Effector memory CD8-positive, alpha-beta T cell (primary cell): ENCODE measurements around the gene PDZD2.
A peak's percentile ranks its signal among the peaks of the same experiment; 100 is the strongest.

Experiments used
- ATAC-seq: fragments of 150-1000 bp; cut with Tn5 transposase; replicated peaks from 2 replicates; pipeline ENCODE4 v1.10.0; 2021; ENCODE audit warnings: mild to moderate bottlenecking, moderate library complexity
- DNase-seq, 3 experiments: peaks; one replicate each; pipeline ENCODE4 v3.0.0; 2021
- H3K27ac Mint-ChIP-seq, 2 donors: one replicate each; pipeline ENCODE4 v1.8.0; 2022; ENCODE audit warnings: mild to moderate bottlenecking in 2 of 2, mixed read lengths in 2 of 2, moderate library complexity in 2 of 2
- H3K27me3 Mint-ChIP-seq, 2 donors: one replicate each; pipeline ENCODE4 v1.8.0; 2022; ENCODE audit warnings: mixed read lengths in 2 of 2
- H3K36me3 Mint-ChIP-seq: one replicate; pipeline ENCODE4 v1.8.0; 2022; ENCODE audit warnings: mild to moderate bottlenecking, moderate library complexity, mixed read lengths; ENCODE audit not compliant: insufficient read depth
- H3K4me1 Mint-ChIP-seq, 2 donors: one replicate each; pipeline ENCODE4 v1.8.0; 2022; ENCODE audit warnings: low read depth in 2 of 2, mixed read lengths in 2 of 2
- H3K4me3 Mint-ChIP-seq, 2 donors: one replicate each; pipeline ENCODE4 v1.8.0; 2022; ENCODE audit warnings: mild to moderate bottlenecking in 2 of 2, mixed read lengths in 2 of 2, moderate library complexity in 2 of 2
- H3K9me3 Mint-ChIP-seq, 2 donors: one replicate each; pipeline ENCODE4 v1.8.0; 2022; ENCODE audit warnings: mixed read lengths in 2 of 2

Gene PDZD2

DNA sequence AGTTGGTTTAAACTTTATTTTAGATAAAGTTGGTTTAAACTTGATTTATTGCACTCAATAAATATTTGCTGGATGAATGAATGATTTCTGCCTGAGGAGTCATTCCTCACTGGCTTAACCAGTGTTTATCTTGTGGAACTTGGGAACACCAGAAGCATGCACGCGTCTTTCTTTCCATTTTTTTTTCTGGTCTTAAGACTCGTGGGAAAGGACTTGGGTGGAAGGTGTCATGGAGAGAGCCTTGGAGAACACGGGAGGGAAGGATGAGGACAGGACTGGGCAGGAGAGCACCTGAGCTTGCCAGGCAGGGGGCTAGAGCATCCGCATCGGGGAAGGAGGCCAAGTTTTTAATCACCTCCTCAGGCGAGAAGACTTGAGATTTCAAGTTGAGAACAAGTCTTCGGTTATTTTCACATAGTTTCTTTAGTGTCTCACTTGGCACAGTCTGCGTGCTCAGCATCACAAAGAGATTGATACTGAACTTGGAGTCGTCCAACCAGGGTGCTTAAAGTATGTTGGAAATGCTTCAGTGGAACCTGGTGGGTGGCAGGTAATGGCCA, 144.2 kb downstream of the PDZD2 start:
- Mint-ChIP-seq H3K27me3 (peaks cover 0 to 16% of the 10 kb centered on the region in 2 donors), H3K36me3 (peaks cover 2% of the 10 kb centered on the region), H3K27ac (no peak overlapping the region), H3K4me3 (no peak overlapping the region), H3K4me1 (peaks cover 0 to 12% of the 10 kb centered on the region in 2 donors), H3K9me3 (no peaks in the 10 kb centered on the region)
- ATAC-seq (no peak), DNase-seq (no peak)

DNA sequence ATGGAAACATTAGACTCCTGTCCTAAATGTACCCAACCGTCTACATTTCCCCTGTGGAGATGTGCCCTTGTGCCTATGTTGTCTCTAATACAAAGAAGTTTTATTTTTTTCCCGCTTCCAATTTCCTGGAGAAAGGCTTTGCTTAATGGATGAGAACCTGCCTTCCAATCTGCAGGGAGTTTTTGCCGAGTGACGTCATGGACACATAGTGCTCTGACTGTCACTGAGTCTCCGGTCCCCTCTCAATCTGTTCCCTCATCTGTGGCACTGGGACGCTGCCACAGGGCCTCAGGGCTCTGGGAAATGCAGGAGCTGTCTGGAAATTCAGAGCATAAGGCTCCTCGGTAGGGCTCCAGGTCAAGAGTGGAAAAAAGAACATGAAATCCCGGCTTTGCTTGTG, 144.8 kb downstream of the PDZD2 start:
- Mint-ChIP-seq H3K27ac (no peak overlapping the region), H3K9me3 (no peaks in the 10 kb centered on the region), H3K27me3 (peaks cover 0 to 16% of the 10 kb centered on the region in 2 donors), H3K36me3 (peaks cover 2% of the 10 kb centered on the region), H3K4me1 (peaks cover 0 to 12% of the 10 kb centered on the region in 2 donors), H3K4me3 (no peak overlapping the region)
- ATAC-seq (no peak), DNase-seq (no peak)

DNA sequence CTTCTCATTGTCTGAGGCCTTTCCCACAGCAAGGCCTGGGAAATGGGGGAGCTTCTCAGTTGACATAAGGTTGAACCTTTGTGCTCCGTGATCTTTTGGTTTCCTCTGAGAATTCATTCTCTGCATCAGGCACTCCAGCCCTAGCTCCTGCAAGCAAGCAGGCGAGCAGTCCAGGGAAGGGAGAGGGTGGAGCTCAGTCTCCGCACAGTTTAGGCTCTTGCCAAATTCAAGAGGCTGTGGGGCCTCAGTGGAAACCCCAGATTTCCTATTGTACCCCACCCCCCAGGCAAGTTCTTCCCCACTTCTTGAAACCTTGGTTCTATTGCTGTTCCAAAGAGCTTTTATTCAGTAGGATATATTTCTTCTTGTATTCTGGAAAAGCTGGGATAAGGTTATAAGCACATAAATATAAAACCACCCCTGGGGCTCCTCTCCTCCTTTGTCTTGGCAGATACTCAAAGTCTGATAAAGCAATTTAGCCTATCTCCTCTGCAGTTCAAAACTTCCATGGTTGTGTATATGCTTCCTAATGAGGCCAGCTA, 147.2 kb downstream of the PDZD2 start:
- H3K4me1 Mint-ChIP-seq = peaks cover 0 to 4% of the 10 kb centered on the region in 2 donors
- H3K27me3 Mint-ChIP-seq = peaks cover 0 to 16% of the 10 kb centered on the region in 2 donors
- no peaks in the 10 kb centered on the region for H3K9me3 Mint-ChIP-seq

DNA sequence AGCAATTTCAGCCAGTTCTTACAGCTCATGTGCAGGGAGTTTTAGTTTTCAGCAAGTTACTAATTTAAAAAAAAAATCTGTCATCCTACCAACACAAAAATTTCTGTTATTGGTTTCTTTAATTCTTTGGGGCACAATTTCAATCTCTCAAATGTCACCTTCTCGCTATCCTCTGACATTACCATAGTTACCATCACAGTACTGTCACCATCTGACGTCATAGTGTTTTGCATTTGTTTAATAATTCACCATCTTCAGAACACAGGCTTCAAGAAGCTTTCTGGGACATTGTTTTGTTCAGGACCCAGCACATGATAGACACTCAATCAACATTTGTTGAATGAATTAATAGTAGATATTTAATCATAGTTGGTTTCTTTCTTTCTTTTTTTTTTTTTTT, 155.1 kb downstream of the PDZD2 start:
- H3K27me3 Mint-ChIP-seq = no peaks in the 10 kb centered on the region
- H3K4me1 Mint-ChIP-seq = no peaks in the 10 kb centered on the region
- H3K4me3 Mint-ChIP-seq = no peak overlapping the region
- H3K27ac Mint-ChIP-seq = no peak overlapping the region
- no peak for ATAC-seq
- DNase-seq = no peak
- no peaks in the 10 kb centered on the region for H3K9me3 Mint-ChIP-seq
- H3K36me3 Mint-ChIP-seq = no peaks in the 10 kb centered on the region

More for the DNA sequence above, 147.2 kb downstream of the PDZD2 start:
- DNase-seq (no peak), ATAC-seq (no peak)
- no peak overlapping the region for H3K27ac Mint-ChIP-seq
- peaks cover 2% of the 10 kb centered on the region for H3K36me3 Mint-ChIP-seq
- H3K4me3 Mint-ChIP-seq = no peak overlapping the region

DNA sequence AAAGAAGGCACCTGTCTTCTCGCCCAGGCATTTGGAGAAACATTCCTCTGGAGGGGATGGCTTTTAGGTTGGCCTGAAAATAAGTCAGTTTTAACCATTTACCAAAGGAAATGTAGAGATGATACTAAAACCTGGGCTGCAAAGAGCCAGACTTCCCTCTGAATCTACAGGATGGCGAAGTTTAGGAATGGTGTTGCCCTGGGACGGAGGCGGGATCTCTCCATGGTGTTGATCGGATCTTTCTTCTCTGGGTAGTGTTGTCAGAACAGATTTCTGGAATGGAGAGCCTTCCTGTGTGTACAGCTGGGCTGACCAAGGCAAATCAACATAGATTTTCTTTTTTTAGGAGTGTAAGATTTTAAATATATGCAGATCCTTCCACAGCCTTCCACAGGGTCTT, 159.2 kb downstream of the PDZD2 start:
- Mint-ChIP-seq H3K27me3 (peaks cover 23 to 28% of the 10 kb centered on the region in 2 donors), H3K9me3 (peaks cover 0 to 7% of the 10 kb centered on the region in 2 donors), H3K36me3 (no peaks in the 10 kb centered on the region), H3K4me3 (no peak overlapping the region), H3K4me1 (no peaks in the 10 kb centered on the region), H3K27ac (no peak overlapping the region)
- DNase-seq (no peak), ATAC-seq (no peak)

DNA sequence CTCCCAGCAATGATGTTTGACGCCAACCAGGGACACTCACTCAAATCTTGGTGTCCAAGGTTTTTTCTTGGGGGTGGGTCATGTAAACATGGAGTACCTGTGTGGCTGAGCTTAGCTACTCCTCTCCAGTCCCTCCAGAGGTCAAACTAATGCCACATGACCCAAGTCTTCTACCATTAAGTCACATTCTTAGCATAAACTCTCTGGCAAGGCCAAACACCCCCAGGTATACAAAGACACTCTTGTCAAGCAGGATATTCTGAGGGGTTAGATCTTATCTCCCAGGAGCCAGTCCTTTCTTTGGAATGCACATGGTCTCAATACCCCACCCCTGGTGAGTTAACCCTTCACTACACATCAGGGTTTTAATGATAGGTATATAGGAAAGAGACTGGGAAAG, 161.4 kb downstream of the PDZD2 start:
- Mint-ChIP-seq H3K9me3 (peaks cover 0 to 7% of the 10 kb centered on the region in 2 donors), H3K4me3 (no peak overlapping the region), H3K27ac (no peak overlapping the region), H3K27me3 (peaks cover 23 to 28% of the 10 kb centered on the region in 2 donors), H3K4me1 (no peaks in the 10 kb centered on the region), H3K36me3 (no peaks in the 10 kb centered on the region)
- DNase-seq = no peak
- no peak for ATAC-seq

DNA sequence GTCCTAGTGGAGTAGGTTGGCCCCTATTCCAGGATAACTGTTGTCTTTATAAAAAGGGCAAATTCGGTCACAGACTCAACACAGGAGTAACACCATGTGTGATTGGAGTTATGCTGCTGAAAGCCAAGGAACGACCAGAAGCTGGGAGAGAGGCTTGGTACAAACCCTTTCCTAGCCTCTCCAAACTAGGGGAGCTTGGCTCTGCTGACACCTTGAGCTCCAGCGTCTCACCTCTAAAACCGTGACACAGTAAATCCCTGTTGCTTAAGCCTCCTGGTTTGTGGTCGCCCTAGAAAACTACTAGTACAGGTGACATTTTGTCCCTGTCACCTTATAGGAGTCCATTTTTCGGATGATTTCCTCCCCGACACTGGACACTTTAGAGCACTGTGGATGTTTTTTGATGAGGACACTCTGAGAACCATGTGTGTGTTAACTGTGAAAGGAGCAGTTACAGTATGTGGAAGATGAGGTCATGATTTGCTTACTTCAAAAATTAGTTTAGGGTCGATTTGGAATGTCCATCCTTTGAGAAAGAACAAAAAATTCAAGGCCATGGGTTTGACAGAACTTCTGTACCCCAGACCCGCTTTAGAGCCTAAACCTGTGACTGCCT, 167.0 kb downstream of the PDZD2 start:
- Mint-ChIP-seq H3K36me3 (no peaks in the 10 kb centered on the region), H3K4me1 (no peaks in the 10 kb centered on the region), H3K27me3 (peaks cover 17 to 19% of the 10 kb centered on the region in 2 donors)

DNA sequence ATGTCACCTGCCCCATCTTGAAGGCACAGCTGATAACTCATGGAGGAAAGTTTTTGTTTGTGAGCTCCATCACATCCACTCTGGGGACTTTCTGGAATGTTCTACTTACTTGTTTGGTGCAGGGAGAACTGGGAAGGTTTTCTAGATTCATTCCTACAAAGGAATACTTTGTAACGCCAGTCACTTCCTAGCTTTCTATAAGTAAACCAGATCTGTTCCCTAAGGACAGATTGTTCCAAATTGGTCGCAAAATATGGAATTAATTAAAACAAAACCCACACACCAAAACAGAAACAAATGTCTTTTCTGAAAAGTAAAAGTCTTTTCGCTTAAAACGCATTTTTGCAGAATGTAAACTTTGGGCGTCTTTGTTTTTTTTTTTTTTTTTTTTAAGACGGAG, 167.6 kb downstream of the PDZD2 start:
- Mint-ChIP-seq H3K27me3 (peaks cover 10 to 20% of the 10 kb centered on the region in 2 donors), H3K36me3 (no peaks in the 10 kb centered on the region), H3K4me3 (no peak overlapping the region), H3K27ac (no peak overlapping the region), H3K4me1 (no peaks in the 10 kb centered on the region), H3K9me3 (peaks cover 0 to 7% of the 10 kb centered on the region in 2 donors)
- no peak for ATAC-seq
- no peak for DNase-seq

More for the DNA sequence above, 167.0 kb downstream of the PDZD2 start:
- Mint-ChIP-seq H3K4me3 (no peak overlapping the region), H3K27ac (no peak overlapping the region), H3K9me3 (peaks cover 0 to 7% of the 10 kb centered on the region in 2 donors)
- no peak for DNase-seq
- no peak for ATAC-seq

DNA sequence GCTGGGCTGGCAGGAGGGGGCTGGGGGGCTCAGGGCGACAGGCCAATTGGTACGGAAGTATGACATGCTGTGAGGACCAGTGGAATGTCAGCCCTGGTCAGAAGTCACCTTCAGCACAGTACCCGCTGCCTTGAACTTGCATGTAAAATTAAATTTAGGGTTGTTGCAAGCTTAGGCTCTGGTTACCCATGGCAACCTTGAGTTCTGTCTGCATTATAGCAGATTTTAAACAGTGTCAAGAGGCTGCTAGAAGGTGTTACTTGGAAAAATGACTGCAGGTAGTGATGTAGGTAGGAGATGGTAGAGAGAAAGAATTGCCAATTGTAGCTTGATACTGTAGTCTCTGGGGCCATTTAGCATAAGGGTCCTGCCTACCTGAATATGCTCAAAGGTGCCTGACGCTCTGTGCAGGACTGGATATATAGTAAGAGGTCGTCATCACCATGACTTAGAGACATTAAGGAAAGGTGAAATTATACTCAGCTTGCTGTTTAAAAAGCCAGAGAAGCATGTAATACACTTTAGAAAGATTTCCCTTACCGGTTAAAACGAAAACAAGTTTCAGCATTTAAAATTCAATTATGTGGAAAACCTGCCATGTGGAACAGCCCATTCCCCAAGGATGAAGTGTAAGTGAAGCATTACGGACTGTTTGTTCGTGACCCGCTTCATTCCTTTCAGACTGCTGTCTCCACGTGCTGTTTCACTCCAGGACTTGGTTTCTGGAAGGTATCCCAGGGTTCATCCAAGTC, 169.0 kb downstream of the PDZD2 start:
- H3K4me1 Mint-ChIP-seq = no peaks in the 10 kb centered on the region
- no peaks in the 10 kb centered on the region for H3K36me3 Mint-ChIP-seq
- ATAC-seq (no peak), DNase-seq (no peak)
- peaks cover 0 to 13% of the 10 kb centered on the region in 2 donors for H3K27me3 Mint-ChIP-seq
- H3K9me3 Mint-ChIP-seq = no peaks in the 10 kb centered on the region
- no peak overlapping the region for H3K4me3 Mint-ChIP-seq
- H3K27ac Mint-ChIP-seq = no peak overlapping the region

DNA sequence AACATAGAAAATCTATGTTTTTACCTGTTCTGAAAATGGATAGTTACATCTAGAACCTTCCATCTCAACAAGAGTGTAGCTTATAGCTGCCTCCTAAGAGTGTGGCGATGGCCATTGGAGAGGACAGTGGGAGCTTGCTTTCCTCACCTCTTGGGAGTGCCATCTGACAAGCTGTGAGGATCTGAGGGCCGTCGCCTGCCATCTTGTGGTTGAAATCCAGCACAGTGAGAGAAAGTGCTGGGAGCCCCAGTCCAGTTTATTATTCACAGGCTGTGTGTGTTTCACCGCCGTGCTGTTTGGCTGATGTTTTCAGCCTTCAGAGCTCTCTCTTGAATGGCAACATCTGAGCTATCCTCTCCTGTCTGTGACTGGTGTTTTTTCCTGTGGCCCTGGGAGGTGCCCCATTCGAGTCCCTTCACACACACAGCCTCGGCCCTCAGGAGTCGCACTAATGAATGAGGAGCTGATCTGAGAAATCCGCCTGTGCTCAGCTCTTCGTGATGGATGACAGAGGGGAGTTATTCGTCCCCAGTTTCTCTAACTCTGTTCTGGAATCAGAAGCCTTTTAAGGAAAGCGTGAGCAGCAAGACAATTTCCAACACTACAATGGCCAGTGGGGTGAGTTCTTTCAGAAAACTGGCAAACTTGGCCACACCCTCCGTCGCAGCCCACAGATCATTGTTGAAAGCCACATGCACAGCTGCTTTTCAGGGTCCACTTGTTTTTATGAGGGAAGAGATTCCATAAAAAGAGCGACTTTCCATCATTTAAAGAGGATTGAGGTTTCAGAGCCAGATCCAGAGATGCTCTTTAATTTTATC, 170.3 kb downstream of the PDZD2 start:
- H3K27ac Mint-ChIP-seq = no peak overlapping the region

DNA sequence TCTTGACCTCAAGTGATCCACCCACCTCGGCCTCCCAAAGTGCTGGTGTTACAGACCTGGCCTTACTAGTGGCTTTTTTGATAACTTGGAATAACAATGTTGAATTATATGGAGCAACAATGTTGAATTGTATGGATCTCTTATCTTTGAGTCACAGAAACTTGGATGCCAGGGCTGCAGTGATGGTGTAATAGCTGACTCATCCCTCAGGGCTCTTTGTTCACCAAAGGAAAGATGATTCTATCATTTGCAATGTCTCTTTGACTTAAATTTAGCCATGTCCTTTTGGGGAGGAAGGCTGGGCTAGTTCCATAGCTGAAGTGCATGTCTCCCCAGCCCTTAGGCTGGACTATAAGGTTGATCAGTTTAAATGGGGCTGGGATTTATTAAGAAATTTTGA, 172.3 kb downstream of the PDZD2 start:
- no peaks in the 10 kb centered on the region for H3K9me3 Mint-ChIP-seq
- no peak overlapping the region for H3K27ac Mint-ChIP-seq
- ATAC-seq = no peak
- no peaks in the 10 kb centered on the region for H3K36me3 Mint-ChIP-seq
- H3K4me1 Mint-ChIP-seq = no peaks in the 10 kb centered on the region
- no peak for DNase-seq
- no peak overlapping the region for H3K4me3 Mint-ChIP-seq
- H3K27me3 Mint-ChIP-seq = peaks cover 0 to 13% of the 10 kb centered on the region in 2 donors

More for the DNA sequence above, 170.3 kb downstream of the PDZD2 start:
- H3K27me3 Mint-ChIP-seq = peaks cover 0 to 13% of the 10 kb centered on the region in 2 donors
- no peaks in the 10 kb centered on the region for H3K4me1 Mint-ChIP-seq
- H3K4me3 Mint-ChIP-seq = no peak overlapping the region
- H3K9me3 Mint-ChIP-seq = no peaks in the 10 kb centered on the region
- ATAC-seq (peak; percentile 33), DNase-seq (peak in 2 of 3 experiments; percentile 1 to 7)
- H3K36me3 Mint-ChIP-seq = no peaks in the 10 kb centered on the region

DNA sequence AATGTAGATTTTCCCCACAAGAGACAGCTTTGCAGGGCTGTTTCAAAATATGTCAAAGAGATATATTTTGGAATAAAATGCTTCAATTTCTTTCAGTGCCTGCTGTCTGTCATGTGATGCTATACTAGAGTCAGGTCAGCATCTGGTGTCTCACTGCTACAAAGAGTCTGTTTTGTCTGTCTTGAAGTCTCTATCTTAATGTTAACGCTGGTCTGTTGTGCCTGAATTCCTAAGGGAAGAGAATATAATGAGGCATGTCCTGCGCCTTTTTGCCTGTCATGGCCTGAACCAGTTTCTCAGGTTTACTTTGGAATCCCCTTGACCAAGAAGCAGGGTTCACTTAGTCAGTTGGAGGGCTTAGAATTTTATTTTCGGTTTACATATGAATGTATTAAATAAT, 176.4 kb downstream of the PDZD2 start:
- Mint-ChIP-seq H3K36me3 (no peaks in the 10 kb centered on the region), H3K27ac (no peak overlapping the region), H3K9me3 (no peaks in the 10 kb centered on the region), H3K27me3 (peaks cover 0 to 5% of the 10 kb centered on the region in 2 donors), H3K4me1 (no peaks in the 10 kb centered on the region), H3K4me3 (no peak overlapping the region)
- DNase-seq (no peak), ATAC-seq (no peak)

DNA sequence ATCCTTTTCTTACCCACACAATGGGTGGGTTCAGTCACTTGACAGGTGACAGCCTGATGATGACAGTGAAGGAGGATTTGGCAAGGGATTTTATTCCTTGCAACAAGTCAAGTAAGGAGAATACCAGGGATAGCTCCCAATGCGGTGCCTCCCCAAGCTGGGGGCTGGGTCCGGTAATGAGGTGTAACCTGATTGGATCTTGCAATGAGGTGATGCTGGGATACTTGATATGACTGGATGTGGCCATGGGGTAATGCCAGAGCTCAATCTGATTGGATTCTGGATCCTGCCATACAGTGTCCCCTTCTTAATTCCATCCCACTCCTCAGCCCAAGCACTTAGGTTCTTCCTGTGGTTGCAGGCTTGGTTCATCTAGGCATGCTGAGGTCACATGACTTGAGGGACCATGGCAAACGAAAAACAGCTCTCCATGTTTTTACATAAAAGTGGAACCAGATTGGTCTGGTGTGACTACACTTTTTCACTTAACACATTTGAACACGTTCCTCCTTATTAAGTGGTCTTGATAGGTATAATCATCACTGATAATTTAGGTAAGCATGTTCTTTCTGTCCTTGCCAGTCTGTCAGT, 181.1 kb downstream of the PDZD2 start:
- H3K27ac Mint-ChIP-seq = no peak overlapping the region
- no peaks in the 10 kb centered on the region for H3K9me3 Mint-ChIP-seq

More for the DNA sequence above, 181.1 kb downstream of the PDZD2 start:
- no peak for DNase-seq
- peaks cover 17 to 18% of the 10 kb centered on the region in 2 donors for H3K27me3 Mint-ChIP-seq
- H3K4me1 Mint-ChIP-seq = no peaks in the 10 kb centered on the region
- no peak for ATAC-seq
- no peaks in the 10 kb centered on the region for H3K36me3 Mint-ChIP-seq
- H3K4me3 Mint-ChIP-seq = no peak overlapping the region
